Measurements from ENCODE around the gene CEBPE.

DNA sequence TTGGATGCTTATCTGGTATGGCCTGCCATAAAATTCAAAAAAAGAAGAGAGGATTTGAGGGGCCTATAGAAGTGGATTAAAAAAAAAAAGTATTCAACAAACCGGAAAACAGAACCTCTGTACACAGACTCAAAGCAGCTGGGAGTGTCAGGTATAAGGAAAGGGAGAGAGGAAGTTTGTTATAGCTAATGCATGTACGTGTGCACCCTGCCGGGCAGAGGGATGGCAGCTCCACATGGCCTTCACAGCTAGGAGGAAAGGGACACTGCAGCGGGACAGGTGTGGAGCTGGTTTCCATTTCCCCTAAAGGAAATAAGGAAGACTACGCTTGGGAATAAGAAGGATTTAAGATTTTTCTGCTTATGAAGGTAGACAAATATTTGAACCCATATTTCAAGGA, 43.0 kb upstream of the CEBPE start:
- TF ChIP-seq CTCF (IDR thresholded peaks at IDR 0.05; ENCODE audit: low read length), result no peak
- TF ChIP-seq EZH2 (IDR thresholded peaks at IDR 0.05; ENCODE audit: borderline replicate concordance, low read length), result no peak

Data from OCI-LY1 (cell line).